ENCODE measurements around the gene AMOTL1.

AMOTL1 gene

DNA sequence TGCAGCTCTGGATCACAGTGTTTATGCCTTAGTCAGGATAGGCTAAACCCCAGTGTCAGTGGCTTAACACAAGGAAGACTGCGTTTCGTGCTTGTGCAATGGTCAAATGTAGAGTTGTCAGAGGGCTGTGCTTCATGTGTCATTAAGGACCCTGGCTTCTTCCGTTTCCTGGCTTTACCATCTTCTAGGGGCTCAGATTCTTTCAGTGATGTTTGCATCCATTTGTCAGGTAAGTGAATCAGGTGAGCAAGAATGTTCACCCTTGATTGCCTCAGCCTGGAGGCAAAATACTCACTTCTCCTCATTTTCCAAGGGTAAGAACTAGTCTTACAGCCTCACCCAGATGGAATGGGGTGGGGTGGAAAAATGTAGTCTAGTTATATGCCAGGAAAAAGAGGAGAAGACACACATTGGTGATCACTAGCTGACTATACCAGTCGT lies 20.5 kb upstream of the AMOTL1 start:
- H3K4me3 ChIP-seq (ENCODE audit: low read depth, low read length), result no peak overlapping the region
- TF ChIP-seq, protein P1, sequence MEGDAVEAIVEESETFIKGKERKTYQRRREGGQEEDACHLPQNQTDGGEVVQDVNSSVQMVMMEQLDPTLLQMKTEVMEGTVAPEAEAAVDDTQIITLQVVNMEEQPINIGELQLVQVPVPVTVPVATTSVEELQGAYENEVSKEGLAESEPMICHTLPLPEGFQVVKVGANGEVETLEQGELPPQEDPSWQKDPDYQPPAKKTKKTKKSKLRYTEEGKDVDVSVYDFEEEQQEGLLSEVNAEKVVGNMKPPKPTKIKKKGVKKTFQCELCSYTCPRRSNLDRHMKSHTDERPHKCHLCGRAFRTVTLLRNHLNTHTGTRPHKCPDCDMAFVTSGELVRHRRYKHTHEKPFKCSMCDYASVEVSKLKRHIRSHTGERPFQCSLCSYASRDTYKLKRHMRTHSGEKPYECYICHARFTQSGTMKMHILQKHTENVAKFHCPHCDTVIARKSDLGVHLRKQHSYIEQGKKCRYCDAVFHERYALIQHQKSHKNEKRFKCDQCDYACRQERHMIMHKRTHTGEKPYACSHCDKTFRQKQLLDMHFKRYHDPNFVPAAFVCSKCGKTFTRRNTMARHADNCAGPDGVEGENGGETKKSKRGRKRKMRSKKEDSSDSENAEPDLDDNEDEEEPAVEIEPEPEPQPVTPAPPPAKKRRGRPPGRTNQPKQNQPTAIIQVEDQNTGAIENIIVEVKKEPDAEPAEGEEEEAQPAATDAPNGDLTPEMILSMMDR (IDR thresholded peaks at IDR 0.05; ENCODE audit: insufficient read depth, low read length, missing control alignments), result no peak
- POLR2A ChIA-PET, result no interaction called here
- CTCF ChIA-PET, result no interaction called here
- no peak for DNase-seq (ENCODE audit: low read depth, low spot score)

DNA sequence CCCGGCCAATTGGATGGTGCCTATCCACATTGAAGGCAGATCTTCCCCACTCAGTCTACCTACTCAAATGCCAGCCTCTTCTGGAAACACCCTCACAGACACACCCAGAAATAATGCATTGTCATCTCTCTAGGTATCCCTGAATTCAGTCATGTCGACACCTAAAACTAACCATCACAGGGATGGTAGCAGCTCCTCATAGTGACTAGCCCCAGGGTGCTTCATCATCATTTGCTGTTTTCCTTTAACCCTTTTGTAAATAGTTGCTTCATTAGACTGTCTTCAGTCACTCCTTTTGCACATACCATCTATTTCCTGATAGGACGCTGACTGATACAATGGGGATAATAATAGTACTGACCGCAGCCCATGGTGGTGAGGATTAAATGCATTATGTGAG lies 18.8 kb upstream of the AMOTL1 start:
- no peak overlapping the region for H3K4me3 ChIP-seq (ENCODE audit: low read depth, low read length)
- DNase-seq (ENCODE audit: low read depth, low spot score), result no peak
- TF ChIP-seq, protein P1 (IDR thresholded peaks at IDR 0.05; ENCODE audit: insufficient read depth, low read length, missing control alignments), result no peak
- POLR2A ChIA-PET, result no interaction called here
- CTCF ChIA-PET, result interaction anchor here (0.9 to 1.5 kb wide), 4 partner anchors 8 to 148 kb away, joined by 3 to 4 read pairs (median 4); no protein-coding TSS in a partner anchor

DNA sequence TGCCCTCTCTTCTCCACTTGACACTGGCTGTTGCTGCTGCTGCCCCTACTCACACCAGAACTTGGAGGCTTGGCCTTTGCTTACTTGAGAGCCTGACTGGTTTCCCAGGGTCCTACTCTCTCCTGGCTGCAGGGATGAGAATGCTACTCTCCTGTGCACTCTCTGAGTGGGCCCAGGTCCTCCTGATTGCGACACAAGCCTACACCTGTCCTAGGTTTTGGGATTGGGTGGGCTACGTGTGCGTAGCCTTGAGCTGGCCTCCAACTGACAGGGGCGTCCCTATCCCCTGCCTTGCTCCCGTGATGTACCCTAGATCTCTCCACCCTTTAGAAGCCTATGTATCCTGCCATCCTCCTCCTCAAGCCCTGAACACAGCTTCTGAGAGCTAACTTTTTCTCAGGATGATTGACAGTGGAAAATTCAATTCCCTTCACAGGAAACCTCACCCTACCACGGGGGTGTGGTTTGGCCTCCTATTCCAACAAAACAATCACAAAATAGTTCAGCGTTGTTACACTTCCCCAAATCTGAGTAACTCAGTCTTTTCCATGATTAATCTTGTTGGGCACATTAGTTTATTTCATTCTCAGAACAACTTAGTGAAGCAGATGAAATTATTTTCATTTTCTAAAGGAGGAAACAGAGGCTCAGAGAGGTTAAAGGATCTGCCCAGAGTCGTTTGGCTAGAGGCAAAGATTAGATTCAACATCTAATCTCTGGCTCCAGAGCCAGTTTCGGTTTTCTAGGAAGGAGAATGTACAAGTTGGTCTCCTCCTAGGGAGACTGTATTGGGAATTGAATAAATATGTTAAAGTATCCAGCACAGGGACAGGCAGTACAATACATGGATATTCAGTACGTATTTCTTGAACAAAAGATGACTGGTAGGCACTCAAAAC lies 17.6 kb upstream of the AMOTL1 start:
- no peak overlapping the region for H3K4me3 ChIP-seq (ENCODE audit: low read depth, low read length)
- DNase-seq (ENCODE audit: low read depth, low spot score), result no peak
- CTCF ChIA-PET, result interaction anchor here (1.5 kb wide), 1 partner anchor 9 kb away, joined by 4 read pairs; no protein-coding TSS in a partner anchor
- POLR2A ChIA-PET, result no interaction called here
- TF ChIP-seq, protein P1 (IDR thresholded peaks at IDR 0.05; ENCODE audit: insufficient read depth, low read length, missing control alignments), result no peak

DNA sequence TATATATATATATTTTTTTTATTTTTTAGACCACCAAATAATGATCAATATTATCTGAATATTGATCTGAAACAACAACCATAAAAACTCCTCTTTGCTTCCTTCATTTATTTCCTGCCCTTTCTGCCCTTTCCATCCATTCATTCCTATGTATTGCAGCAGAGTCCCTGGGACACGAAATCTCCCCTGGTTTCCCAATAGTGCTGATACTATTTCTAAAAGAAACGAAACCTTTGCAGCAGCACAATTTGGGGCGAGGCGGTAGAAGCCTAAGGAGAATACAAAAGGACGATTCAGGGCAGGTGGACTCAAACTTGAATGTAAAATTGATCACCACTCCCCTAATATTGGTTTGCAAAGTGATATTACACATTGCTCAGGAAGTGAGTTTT lies 16.9 kb upstream of the AMOTL1 start:
- no peak for DNase-seq (ENCODE audit: low read depth, low spot score)
- TF ChIP-seq, protein P1 (IDR thresholded peaks at IDR 0.05; ENCODE audit: insufficient read depth, low read length, missing control alignments), result no peak
- CTCF ChIA-PET, result no interaction called here
- H3K4me3 ChIP-seq (ENCODE audit: low read depth, low read length), result no peak overlapping the region
- POLR2A ChIA-PET, result no interaction called here

DNA sequence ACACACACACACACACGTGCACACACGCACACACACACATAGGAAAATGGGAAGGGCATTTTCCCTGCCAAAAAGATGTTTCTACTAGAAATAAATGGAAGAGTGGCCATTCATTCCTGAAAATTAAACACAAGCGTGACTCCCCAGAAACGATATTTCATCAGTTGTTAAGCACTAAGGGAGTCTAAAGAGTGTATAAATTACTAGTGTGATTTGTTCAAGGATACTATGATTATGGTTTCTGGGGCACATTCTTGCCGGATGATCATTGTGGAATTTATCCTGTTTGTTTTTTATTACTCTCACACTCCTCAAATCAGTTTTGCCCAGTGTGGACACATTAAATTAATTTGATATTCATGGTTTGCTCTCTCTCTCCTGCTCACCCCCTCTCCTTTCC lies 16.4 kb upstream of the AMOTL1 start:
- TF ChIP-seq, protein P1 (IDR thresholded peaks at IDR 0.05; ENCODE audit: insufficient read depth, low read length, missing control alignments), result no peak
- ChIA-PET POLR2A (no interaction called here), CTCF (no interaction called here)
- DNase-seq (ENCODE audit: low read depth, low spot score), result no peak
- H3K4me3 ChIP-seq (ENCODE audit: low read depth, low read length), result no peak overlapping the region

DNA sequence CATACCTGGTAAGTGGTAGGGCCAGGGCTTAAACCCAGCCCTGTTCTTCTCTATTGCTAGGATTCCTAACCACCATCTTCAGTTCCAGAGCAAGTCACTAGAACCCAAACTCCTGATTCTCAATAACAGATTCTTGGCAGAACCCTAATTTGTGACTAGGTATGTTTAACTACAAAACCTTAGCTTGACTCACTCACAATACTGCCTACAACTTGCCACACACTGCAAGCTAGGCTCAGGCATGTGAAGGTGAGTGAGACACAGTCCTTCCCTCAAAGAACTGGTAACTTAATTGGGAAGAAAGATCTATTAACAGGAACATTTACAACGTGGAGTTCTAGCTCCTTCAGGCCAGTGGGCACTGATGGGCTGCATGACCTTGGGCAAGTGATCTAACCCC lies 14.5 kb upstream of the AMOTL1 start:
- ChIA-PET CTCF (interaction anchor here (1.1 to 1.9 kb wide), 3 partner anchors 9 to 15 kb away, joined by 3 to 9 read pairs (median 5); partner anchors contain the start of gene AMOTL1), POLR2A (no interaction called here)
- no peak for DNase-seq (ENCODE audit: low read depth, low spot score)
- H3K4me3 ChIP-seq (ENCODE audit: low read depth, low read length), result no peak overlapping the region
- TF ChIP-seq, protein P1 (IDR thresholded peaks at IDR 0.05; ENCODE audit: insufficient read depth, low read length, missing control alignments), result no peak

Data from AG04449 (cell line).